Type B pancreatic cell (in vitro differentiated cells): ENCODE measurements around the gene PKN1. TPM values are rescaled to one million over a fixed set of nuclear protein-coding genes. Genes with fewer than 3 reads are reported as not detected.

Experiments
- DNase-seq: peaks from one replicate; pipeline ENCODE4 v3.0.0; 2021; ENCODE audit warnings: mixed read lengths; ENCODE audit not compliant: unreplicated experiment; ENCODE audit errors: extremely low spot score
- H3K27ac Mint-ChIP-seq: 2 replicates; pipeline ENCODE4 v1.8.0; 2021; ENCODE audit warnings: mild to moderate bottlenecking, mixed read lengths
- H3K27me3 Mint-ChIP-seq: 2 replicates; pipeline ENCODE4 v1.8.0; 2021; ENCODE audit warnings: mixed read lengths
- H3K36me3 Mint-ChIP-seq: 2 replicates; pipeline ENCODE4 v1.8.0; 2021; ENCODE audit warnings: mixed read lengths
- H3K4me1 Mint-ChIP-seq: one replicate; pipeline ENCODE4 v1.8.0; 2021; ENCODE audit warnings: mixed read lengths; ENCODE audit not compliant: unreplicated experiment
- H3K4me3 Mint-ChIP-seq: 2 replicates; pipeline ENCODE4 v1.8.0; 2021; ENCODE audit warnings: mild to moderate bottlenecking, mixed read lengths
- H3K9me3 Mint-ChIP-seq: 2 replicates; pipeline ENCODE4 v1.8.0; 2021; ENCODE audit warnings: mixed read lengths
- total RNA-seq: library from RNA; stranded (reverse); gene quantifications from 2 replicates; pipeline ENCODE4 v1.2.1, GENCODE V29; 2021; ENCODE audit warnings: low replicate concordance
- TF ChIP-seq, protein P1 (sequence below): fragments of 200-600 bp; sonication (generic); conservative IDR thresholded peaks from 2 replicates; pipeline ENCODE4 v1.5.0; 2021; ENCODE audit warnings: antibody characterized with exemption, mild to moderate bottlenecking

Gene PKN1
- total RNA-seq, 1 donor from 2014 or later = 85.3 TPM

DNA sequence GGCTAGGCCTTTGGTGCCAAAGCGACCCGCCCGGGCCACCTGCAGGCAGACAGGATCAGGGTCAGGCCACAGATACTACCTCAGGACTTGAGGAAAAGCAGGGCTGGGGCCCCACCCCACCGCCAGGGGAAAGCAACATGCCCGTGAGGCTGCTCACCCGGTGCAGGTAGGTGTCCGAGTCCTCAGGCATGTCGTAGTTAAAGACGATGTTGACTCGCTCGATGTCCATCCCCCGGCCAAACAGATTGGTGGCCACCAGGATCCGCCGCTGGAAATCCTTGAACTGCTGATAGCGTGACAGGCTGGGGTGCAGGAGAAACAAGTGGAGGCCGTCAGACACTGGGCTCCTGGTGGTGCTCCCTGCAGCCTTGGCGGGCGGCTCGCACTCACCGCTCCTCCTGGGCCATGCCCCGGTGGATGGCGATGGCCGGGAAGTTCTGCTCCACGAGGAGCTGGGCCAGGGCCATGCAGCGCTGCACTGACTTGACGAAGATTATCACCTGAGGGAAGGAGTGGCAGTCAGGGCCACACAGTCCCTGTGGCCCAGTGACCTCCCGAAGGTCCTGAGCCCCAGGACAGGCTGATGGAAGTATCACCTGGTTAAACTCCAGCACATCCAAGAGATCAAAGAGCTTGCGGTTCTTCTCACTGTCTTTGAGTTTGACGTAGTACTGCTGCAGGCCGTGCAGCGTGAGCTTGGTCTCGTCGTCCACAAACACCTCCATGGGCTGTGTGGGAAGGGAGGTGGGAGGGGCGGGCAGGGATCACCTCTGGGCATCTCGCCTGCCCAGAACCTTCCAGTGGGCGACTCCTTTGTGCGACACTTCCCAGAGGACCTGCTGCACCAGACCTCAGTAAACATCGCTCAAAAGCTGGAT, 23.7 kb upstream of the PKN1 start:
- no peaks in the 10 kb centered on the region for H3K36me3 Mint-ChIP-seq
- H3K4me1 Mint-ChIP-seq = peaks cover 14% of the 10 kb centered on the region
- H3K4me3 Mint-ChIP-seq = no peak overlapping the region
- no peak for DNase-seq
- no peaks in the 10 kb centered on the region for H3K27me3 Mint-ChIP-seq
- no peaks in the 10 kb centered on the region for H3K9me3 Mint-ChIP-seq
- no peak overlapping the region for H3K27ac Mint-ChIP-seq
- TF ChIP-seq, protein P1, sequence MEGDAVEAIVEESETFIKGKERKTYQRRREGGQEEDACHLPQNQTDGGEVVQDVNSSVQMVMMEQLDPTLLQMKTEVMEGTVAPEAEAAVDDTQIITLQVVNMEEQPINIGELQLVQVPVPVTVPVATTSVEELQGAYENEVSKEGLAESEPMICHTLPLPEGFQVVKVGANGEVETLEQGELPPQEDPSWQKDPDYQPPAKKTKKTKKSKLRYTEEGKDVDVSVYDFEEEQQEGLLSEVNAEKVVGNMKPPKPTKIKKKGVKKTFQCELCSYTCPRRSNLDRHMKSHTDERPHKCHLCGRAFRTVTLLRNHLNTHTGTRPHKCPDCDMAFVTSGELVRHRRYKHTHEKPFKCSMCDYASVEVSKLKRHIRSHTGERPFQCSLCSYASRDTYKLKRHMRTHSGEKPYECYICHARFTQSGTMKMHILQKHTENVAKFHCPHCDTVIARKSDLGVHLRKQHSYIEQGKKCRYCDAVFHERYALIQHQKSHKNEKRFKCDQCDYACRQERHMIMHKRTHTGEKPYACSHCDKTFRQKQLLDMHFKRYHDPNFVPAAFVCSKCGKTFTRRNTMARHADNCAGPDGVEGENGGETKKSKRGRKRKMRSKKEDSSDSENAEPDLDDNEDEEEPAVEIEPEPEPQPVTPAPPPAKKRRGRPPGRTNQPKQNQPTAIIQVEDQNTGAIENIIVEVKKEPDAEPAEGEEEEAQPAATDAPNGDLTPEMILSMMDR = no peak

DNA sequence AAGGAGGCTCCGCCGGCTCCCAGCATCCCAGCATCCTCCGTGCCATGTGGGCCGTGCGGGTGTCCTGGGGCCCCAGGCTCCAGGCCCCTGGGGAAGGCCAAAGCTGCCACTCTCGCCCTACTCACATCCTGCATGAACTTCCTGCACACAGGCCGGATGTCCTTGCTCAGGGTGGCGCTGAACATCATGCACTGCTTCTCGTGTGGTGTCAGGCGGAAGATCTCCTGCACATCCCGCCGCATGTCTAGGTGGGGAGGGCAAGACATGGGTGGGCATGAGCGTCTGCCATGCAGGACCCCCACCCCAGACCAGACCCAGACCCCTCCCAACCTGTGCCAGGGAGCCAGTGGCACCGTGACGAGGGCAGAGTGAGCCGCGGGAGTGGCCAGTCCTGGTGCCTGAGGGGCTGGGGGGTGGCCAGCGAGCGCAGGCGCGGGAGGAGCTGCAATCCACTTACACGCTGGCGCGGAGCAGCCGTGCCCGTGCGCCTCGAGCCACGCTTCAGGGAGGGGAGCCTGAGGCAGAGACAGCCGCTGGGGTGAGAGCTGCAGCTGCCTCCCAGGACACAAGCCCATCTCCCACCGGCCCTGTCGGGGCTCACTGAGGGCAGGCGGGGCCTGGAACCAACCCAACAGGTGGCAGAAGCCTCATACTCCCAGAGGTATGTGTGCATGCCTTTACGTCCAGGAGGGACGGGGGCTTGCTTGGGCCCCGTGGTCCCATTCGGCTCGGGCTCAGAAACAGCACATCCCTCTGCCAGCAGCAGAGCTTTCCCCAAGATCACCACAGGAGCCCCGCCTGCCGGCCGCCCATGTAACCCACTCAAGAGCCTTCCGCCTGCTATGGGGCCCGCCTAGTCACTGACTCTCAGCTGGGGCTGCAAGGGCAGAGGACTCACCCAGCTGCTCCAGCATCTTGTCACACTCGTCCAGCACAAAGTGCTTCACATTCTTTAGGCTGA, 22.7 kb upstream of the PKN1 start:
- no peak overlapping the region for H3K27ac Mint-ChIP-seq
- TF ChIP-seq, protein P1 = no peak

DNA sequence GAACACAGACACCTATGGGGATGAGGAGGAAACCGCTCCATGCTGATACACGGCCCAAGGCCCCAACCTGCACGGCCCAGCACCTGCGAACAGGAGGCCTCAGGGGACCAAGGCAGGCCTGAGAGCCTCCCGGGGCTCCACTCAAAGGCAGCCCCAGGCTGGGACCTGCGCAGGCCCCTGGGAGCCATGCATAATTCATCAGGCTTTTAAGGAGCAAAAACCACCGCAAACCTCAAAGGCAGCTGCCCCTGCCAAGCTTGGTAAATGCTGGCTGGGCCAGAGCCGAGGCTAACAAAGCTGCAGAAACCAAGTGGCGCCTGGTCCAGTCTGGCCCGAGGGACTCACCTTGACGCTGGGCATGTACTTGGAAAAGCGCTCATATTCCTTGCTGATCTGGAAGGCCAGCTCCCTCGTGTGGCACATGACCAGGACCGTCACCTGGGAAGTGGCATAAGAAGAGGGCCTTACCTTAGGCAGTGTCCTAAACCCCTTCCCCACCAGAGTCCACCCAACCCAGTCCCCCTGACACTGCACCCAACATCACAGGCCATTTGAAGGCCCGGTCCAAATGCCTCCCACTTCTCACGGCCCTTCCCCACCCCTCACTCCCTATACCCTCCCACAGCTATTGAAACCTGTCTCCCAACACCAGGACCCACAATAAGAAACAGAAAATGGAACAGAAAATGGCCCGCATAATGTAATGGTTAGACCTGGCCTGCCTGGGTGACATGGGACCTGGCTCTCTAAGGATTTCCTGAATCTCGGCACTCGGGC, 21.8 kb upstream of the PKN1 start:
- Mint-ChIP-seq H3K4me1 (peaks cover 26% of the 10 kb centered on the region), H3K27me3 (no peaks in the 10 kb centered on the region), H3K4me3 (no peak overlapping the region), H3K9me3 (no peaks in the 10 kb centered on the region), H3K27ac (no peak overlapping the region), H3K36me3 (peaks cover 7% of the 10 kb centered on the region)
- TF ChIP-seq, protein P1 = no peak
- no peak for DNase-seq

More for the DNA sequence above, 22.7 kb upstream of the PKN1 start:
- Mint-ChIP-seq H3K27me3 (no peaks in the 10 kb centered on the region), H3K9me3 (no peaks in the 10 kb centered on the region), H3K36me3 (peaks cover 2% of the 10 kb centered on the region), H3K4me3 (no peak overlapping the region), H3K4me1 (peaks cover 20% of the 10 kb centered on the region)
- no peak for DNase-seq

DNA sequence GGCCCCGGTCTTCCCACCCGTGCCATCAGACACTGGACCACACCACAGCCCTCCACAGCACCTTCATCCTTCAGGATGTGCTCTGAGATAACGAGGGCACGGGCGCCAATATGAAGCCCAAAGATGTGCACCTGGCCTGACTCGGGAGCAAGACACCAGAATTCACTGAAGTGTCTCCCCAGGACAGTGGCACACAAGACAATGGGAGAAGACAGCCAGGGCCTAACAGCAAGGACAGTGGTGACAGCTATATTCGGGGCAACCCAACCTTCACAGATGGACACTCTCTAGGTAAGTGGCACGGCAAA, 21.2 kb upstream of the PKN1 start:
- Mint-ChIP-seq H3K27me3 (no peaks in the 10 kb centered on the region), H3K9me3 (no peaks in the 10 kb centered on the region), H3K4me1 (peaks cover 24% of the 10 kb centered on the region), H3K36me3 (peaks cover 8% of the 10 kb centered on the region), H3K4me3 (no peak overlapping the region), H3K27ac (no peak overlapping the region)
- no peak for DNase-seq
- TF ChIP-seq, protein P1 = no peak

DNA sequence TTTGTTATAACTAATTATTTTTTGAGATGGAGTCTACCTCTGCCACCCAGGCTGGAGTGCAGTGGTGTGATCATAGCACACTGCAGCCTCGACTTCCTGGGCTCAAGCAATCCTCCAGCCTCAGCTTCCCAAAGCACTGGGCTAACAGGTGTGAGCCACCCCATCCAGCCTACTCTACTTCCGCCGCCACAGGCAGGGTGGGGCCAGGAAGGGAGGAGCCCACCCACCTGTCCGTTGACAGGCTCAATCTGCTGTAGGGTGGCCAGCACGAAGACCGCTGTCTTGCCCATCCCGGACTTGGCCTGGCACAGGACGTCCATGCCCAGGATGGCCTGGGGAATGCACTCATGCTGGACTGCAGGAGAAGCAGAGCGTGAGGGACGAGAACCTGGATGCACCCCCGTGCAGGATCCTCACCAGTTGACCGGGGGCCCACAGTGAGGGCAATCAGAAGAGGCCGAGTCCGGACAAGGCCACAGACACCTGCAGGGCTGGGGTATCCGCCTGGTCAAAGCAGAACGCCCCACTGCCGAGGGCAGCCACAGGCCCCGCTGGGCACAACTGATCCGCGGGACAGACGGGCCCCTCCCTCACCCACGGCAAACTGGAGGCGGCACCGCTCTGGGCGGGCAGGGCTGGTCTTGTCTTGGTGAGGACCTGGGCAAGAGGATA, 20.6 kb upstream of the PKN1 start:
- DNase-seq = no peak
- peaks cover 28% of the 10 kb centered on the region for H3K4me1 Mint-ChIP-seq
- no peaks in the 10 kb centered on the region for H3K9me3 Mint-ChIP-seq

More for the DNA sequence above, 20.6 kb upstream of the PKN1 start:
- H3K36me3 Mint-ChIP-seq = peaks cover 8% of the 10 kb centered on the region
- TF ChIP-seq, protein P1 = no peak
- H3K4me3 Mint-ChIP-seq = no peak overlapping the region
- no peaks in the 10 kb centered on the region for H3K27me3 Mint-ChIP-seq
- no peak overlapping the region for H3K27ac Mint-ChIP-seq
